ENCODE results near the gene CTNNA2. TPM values are rescaled to one million over a fixed set of nuclear protein-coding genes. Genes with fewer than 3 reads are reported as not detected.
A peak's percentile ranks its signal among the peaks of the same experiment; 100 is the strongest.

Gene CTNNA2
- total and polyA plus RNA-seq, 8 donors = 0.28 to 5.7 (median 0.44) TPM; not detected in 4

DNA sequence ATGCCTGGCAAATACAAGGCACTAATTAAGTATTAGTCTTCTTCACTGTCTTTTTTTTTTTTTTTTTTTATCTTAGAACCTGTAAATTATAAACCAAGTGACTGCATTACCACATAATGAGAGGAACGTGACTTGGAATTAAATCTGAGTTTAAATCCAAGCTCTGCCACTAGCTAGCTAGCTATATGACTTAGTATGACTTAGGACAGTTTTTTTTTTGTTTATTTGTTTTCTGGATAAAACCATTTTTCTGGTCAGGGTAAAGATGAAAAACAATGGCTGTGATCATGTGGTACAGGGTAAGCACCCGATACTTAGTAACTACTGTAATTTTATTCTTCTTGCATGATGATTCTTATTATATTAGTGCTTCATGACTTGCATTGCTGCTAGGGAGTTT lies 983.5 kb downstream of the CTNNA2 start:
- no peak for TF ChIP-seq EP300 (IDR thresholded peaks at IDR 0.05)
- no peak for TF ChIP-seq POLR2AphosphoS5 (IDR thresholded peaks at IDR 0.05)
- TF ChIP-seq, protein P1, sequence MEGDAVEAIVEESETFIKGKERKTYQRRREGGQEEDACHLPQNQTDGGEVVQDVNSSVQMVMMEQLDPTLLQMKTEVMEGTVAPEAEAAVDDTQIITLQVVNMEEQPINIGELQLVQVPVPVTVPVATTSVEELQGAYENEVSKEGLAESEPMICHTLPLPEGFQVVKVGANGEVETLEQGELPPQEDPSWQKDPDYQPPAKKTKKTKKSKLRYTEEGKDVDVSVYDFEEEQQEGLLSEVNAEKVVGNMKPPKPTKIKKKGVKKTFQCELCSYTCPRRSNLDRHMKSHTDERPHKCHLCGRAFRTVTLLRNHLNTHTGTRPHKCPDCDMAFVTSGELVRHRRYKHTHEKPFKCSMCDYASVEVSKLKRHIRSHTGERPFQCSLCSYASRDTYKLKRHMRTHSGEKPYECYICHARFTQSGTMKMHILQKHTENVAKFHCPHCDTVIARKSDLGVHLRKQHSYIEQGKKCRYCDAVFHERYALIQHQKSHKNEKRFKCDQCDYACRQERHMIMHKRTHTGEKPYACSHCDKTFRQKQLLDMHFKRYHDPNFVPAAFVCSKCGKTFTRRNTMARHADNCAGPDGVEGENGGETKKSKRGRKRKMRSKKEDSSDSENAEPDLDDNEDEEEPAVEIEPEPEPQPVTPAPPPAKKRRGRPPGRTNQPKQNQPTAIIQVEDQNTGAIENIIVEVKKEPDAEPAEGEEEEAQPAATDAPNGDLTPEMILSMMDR (IDR thresholded peaks at IDR 0.05) = no peak
- no peak for TF ChIP-seq POLR2A (IDR thresholded peaks at IDR 0.05)
- intact Hi-C loops (cut with DNase I; ENCODE audit: low total_unique reads) = no loop called here
- peaks cover 0 to 4% (median 0%) of the 10 kb centered on the region in 4 donors for H3K4me1 ChIP-seq
- H3K36me3 ChIP-seq = no peaks in the 10 kb centered on the region
- H3K4me3 ChIP-seq = no peak overlapping the region
- WGBS, 5 donors = 58 to 74% (median 62%) methylated on average over 2 of the region's 2 CpGs
- H3K27ac ChIP-seq = no peak overlapping the region
- H3K27me3 ChIP-seq = no peaks in the 10 kb centered on the region
- DNase-seq = no peak
- no peaks in the 10 kb centered on the region for H3K9me3 ChIP-seq

DNA sequence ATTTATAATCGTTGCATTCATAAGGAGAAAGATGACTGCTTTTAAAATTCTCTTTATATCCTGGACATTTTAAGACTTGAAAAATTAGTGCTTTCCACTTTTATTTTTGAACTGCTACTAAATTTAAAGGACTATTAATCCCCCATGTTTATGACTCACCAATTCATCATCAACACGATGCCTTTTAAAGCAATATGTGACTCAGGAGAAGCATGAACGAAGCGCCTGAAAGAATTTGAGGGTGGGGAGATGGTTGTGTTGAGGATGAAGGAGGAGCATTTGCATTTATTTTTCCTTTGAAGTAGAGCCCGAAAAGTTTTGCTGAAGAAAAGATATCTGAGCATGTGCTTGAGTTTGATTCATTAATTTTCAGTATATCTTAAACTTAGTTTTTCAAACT lies 983.9 kb downstream of the CTNNA2 start:
- intact Hi-C loops (cut with DNase I; ENCODE audit: low total_unique reads) = no loop called here
- 46 to 71% (median 56%) methylated on average over 5 of the region's 5 CpGs for WGBS, 5 donors
- Histone ChIP-seq H3K4me3 (no peak overlapping the region), H3K27ac (no peak overlapping the region), H3K4me1 (peaks cover 0 to 4% (median 0%) of the 10 kb centered on the region in 4 donors), H3K9me3 (no peaks in the 10 kb centered on the region), H3K36me3 (no peaks in the 10 kb centered on the region), H3K27me3 (no peaks in the 10 kb centered on the region)
- DNase-seq = peak in 1 of 2 donors; percentile 13
- TF ChIP-seq EP300 (IDR thresholded peaks at IDR 0.05) (no peak), POLR2AphosphoS5 (IDR thresholded peaks at IDR 0.05) (no peak)
- TF ChIP-seq, protein P1 (IDR thresholded peaks at IDR 0.05) = no peak

DNA sequence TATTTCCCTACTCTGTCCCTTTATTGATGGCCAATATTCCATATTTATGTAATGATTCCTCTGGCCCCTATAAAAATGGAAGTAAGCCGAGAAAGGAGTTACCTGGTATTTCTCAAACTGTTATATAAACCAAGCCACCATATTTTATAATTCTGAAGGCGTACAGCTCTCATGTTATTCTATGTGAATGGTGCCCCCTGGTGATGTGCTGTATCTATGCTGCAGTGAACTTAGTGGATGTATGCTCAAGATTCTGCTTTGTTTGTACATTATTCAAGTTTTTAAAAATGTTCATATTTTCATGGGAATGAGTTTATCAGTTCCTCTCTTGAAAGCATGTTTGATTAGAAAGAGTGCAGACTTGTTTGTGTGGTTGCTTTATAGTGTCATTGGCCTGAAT lies 986.2 kb downstream of the CTNNA2 start:
- H3K36me3 ChIP-seq = no peaks in the 10 kb centered on the region
- no peak for TF ChIP-seq POLR2AphosphoS5 (IDR thresholded peaks at IDR 0.05)
- TF ChIP-seq, protein P1 (IDR thresholded peaks at IDR 0.05) = peak in 5 of 7 experiments; percentile 28 to 58 (median 34)
- TF ChIP-seq POLR2A (IDR thresholded peaks at IDR 0.05) = no peak
- no peak overlapping the region for H3K4me3 ChIP-seq
- peaks cover 0 to 4% (median 0%) of the 10 kb centered on the region in 4 donors for H3K4me1 ChIP-seq
- H3K9me3 ChIP-seq = no peaks in the 10 kb centered on the region
- no peaks in the 10 kb centered on the region for H3K27me3 ChIP-seq
- intact Hi-C loops (cut with DNase I; ENCODE audit: low total_unique reads) = no loop called here
- WGBS, 5 donors = 13 to 30% (median 20%) methylated on average over 2 of the region's 2 CpGs
- H3K27ac ChIP-seq = no peak overlapping the region
- peak; percentile 36 to 79 for DNase-seq

DNA sequence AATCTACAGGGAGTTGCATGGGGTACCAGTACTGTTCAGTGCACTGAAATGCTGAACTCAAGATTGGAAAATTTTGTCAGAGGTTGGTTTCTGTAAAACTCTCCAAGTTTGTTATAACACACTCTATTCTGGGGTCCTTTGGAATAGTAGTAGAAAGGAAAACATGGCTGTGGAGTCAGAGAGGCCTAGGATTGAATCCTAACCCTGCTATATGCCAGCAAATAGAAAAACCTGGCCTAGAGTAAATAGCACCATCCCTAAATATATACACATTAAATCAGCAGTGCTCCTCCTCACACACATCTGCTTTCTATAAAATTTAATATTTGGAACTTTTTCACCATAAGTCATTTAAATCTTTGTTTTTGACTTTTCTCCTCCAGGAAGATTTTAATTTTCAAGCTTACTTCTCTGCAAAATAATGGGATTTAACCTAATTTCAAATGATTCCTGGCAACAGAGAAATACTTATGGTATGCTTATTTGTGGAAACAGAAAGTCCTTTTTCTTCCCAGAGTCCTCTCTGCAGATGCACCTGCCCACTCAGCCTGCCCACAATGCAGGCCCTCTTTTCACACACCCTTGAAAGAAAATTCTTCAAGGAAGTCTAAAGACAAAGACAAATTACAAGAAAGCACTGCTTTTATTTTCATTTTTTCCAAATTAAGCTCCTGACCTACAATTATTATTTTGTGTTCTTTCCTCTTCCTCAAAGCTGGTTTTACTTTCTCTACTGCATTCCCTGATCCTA lies 989.2 kb downstream of the CTNNA2 start:
- Histone ChIP-seq H3K27ac (no peak overlapping the region), H3K4me1 (no peaks in the 10 kb centered on the region)

More for the DNA sequence above, 989.2 kb downstream of the CTNNA2 start:
- Histone ChIP-seq H3K4me3 (no peak overlapping the region), H3K9me3 (no peaks in the 10 kb centered on the region), H3K27me3 (no peaks in the 10 kb centered on the region), H3K36me3 (no peaks in the 10 kb centered on the region)
- DNase-seq = no peak
- TF ChIP-seq POLR2A (IDR thresholded peaks at IDR 0.05) = no peak
- TF ChIP-seq EP300 (IDR thresholded peaks at IDR 0.05) = no peak
- TF ChIP-seq, protein P1 (IDR thresholded peaks at IDR 0.05) = no peak
- TF ChIP-seq POLR2AphosphoS5 (IDR thresholded peaks at IDR 0.05) = no peak
- intact Hi-C loops (cut with DNase I; ENCODE audit: low total_unique reads) = no loop called here
